GM19023 (cell line): Measurements from ENCODE around the gene MPV17L.
"Not testable (repeated sequence)": the region's sequence is repeated elsewhere in the genome, so short reads cannot be mapped to it uniquely, and the experiment has no call there.

Experiments
- ATAC-seq: cut with Tn5 transposase; IDR thresholded peaks from one replicate; pipeline ENCODE4 v1.9.1; 2021; ENCODE audit warnings: mild to moderate bottlenecking, moderate library complexity; ENCODE audit not compliant: unreplicated experiment

Gene MPV17L

DNA sequence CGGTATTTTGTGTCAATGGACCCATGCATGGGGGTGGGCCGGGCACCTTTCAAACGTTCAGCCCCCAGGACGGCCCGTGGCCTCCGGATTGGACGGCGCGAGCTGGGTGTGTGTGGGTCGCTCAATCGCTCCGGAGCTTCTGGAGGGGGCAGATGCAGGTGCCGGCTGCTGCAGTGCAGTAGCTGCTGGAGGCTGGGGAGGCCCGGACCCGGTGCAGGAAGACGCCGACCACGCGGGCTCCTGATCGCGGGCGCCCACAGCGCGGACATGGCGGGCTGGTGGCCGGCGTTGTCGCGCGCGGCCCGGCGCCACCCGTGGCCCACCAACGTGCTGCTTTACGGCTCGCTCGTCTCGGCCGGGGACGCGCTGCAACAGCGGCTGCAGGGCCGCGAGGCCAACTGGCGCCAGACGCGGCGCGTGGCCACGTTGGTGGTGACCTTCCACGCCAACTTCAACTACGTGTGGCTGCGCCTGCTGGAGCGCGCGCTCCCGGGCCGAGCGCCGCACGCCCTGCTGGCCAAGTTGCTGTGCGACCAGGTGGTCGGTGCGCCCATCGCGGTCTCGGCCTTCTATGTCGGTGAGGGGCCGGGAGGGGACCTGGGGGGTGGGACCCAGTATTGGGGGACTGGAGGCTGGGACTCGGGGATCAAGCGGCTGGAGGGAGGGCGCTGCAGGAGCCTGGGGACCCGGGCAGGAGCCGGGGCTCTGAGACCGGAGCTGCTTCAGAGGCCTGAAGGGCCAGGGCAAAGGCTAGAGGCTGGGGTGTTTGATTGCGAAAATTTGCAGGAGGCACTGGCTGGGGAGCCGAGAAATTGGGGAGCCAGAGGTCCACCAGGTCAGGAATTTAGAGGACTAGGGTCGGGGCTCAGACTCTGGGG is at the start of gene MPV17L:
Gene MPV17L, plus strand, starts transcription at position 124 of the 878 bp plus-strand sequence. Its CDS starts 144 bp downstream, at position 268.
- ATAC-seq = not testable (repeated sequence)

DNA sequence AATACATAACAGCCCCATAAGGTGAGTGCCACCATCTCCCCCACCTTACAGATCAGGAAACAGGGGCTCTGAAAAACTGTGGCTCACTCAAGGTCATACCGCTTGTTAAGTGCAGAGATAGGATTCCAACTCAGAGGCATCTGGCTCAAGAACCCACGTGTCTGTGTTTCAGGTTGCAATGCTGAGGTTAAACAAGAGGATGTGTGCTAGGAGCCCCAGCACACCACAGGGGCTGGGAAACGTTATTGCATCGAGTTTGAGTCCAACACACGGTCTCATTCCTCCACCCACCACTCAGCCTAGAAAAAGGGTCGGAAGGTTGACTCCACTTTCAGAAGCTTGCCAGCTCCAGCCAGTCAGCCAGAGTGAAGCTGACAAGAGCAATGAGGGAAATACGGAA is 46.8 kb upstream of the MPV17L start:
- ATAC-seq = not testable (repeated sequence)

DNA sequence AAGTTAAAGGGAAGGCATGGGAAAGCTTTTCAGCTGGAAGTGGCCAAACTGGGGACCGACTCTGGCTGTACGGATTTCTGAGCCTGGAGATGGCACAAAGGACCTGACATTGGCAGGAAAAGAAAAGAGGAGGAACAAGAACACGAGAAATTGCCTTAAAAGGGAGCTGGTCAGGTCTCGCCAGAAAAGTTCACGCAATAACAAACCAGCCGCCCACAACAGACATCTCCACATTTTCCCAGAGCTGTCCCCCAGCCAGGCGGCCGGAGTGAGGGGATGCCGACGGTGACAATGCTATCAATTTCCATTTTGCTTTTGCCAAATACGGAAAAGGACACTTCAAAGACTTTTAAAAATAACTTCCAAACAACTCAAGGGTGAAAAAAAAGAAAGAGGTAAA is 44.3 kb upstream of the MPV17L start:
- ATAC-seq = not testable (repeated sequence)

DNA sequence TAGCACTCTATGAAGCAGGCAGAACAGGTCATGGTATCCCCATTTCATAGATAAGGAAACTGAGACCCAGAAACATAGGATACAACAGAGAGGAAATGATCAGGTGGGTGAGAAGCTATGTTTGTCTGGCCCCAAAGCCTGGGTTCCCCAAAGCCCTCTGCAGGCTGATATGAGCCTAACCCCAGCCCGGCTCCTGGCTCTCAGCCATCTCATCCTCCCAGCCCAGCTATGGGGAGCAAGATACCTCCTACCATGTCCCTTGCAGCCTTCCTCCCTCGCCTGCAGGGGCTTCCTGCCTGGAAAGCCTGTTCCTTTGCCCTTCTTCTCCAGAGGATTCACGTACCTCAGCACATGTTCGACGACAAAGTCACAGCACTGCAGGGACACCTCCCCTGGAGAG is 43.8 kb upstream of the MPV17L start:
- ATAC-seq = not testable (repeated sequence)

DNA sequence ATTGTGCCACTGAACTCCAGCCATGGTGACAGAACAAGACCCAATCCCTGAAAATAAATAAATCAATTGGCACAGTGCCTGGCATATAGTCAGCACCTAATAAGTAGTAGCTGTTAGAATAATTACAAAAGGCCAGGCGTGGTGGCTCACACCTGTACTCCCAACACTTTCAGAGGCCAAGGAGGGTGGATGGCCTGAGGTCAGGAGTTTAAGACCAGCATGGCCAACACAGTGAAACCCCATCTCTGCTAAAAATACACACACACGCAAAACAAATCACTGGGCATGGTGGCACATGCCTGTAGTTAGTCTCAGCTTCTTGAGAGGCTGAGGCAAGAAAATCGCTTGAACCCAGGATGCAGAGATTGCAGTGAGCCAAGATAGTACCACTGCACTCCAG is 42.7 kb upstream of the MPV17L start:
- not testable (repeated sequence) for ATAC-seq

DNA sequence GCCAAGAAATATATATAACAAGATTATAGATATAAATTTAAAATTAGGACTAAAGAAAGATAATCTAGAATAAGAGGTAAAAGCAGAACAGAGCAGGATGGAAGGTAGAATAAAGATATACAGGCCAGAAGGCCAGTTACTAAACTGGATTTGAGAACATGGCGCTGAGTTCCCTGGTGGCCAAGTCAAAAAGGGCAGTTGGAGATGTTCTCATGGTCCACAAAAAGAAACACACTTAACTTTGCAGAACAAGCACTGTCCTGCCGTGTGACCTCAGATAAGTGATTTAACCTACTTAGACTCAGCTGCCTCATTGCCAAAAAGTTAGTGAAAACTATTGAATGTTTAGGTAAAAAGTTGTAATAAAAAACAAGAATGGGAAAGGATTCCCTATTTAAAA is 40.7 kb upstream of the MPV17L start:
- not testable (repeated sequence) for ATAC-seq

DNA sequence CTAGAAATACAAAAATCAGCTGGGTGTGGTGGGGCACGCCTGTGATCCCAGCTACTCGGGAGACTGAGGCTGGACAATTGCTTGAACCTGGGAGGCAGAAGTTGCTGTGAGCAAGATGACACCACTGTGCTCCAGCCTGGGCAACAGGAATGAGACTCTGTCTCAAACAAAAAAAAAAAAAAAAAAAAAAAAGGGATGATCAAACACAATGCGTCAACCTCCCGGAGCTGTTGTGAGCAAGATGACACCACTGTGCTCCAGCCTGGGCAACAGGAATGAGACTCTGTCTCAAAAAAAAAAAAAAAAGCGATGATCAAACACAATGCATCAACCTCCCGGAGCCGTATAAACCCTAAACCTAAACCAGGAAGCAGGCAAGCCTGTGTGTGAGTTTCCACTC is 38.1 kb upstream of the MPV17L start:
- not testable (repeated sequence) for ATAC-seq

DNA sequence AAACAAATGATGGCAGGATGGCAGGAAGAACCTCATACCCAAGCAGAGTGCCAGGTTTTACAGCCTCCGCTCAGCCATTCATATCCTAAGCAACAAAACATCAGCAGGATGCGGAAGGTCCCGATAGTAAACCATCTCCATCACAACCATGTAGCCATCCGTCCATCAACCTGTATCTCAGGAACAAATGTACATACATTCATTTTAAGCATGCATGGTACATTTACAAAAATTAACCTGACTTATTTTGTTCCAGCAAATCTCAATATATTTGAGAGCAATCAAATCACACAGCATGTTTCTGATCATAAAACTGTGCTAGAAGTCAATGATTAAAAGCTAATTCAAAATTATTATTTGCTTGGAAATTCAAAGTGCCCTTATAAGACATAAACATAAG is 17.4 kb upstream of the MPV17L start, which contains the start of gene NPIPA5:
Gene NPIPA5, minus strand, starts transcription at position 101 of the 400 bp plus-strand sequence. Its CDS starts 0 bp downstream, at position 101.
- not testable (repeated sequence) for ATAC-seq

DNA sequence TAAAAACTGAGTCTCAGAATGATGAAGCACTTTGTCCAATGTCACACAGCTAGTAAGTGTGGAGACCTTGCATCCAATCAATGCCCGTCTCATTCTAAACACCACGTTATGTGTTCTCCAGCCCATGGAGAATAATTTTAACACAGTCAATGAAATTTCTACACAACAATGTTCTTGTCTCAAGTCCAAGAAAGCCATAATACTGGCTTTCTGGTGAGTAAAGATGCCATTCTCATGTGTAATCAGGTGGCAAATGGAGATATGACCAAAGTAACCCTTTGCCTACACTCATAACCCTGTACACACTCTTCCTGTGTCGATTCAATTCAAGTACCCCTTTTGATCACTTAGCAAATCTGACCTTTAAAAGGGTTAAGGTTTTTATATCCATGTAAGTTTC is 12.7 kb upstream of the MPV17L start:
- not testable (repeated sequence) for ATAC-seq

DNA sequence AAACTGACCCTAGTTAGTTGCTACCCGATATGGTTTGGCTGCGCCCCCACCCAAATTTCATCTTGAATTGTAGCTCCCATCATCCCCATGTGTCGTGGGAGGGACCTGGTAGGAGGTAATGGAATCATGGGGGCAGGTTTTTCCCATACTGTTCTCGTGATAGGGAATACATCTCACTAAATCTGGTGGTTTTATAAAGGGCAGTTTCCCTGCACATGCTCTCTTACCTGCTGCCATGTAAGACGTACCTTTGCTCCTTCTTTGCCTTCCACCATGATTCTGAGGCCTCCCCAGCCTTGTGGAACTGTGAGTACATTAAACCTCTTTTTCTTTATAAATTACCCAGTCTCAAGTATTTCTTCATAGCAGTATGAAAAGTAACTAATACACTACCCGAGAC is 7.5 kb upstream of the MPV17L start:
- ATAC-seq = not testable (repeated sequence)

DNA sequence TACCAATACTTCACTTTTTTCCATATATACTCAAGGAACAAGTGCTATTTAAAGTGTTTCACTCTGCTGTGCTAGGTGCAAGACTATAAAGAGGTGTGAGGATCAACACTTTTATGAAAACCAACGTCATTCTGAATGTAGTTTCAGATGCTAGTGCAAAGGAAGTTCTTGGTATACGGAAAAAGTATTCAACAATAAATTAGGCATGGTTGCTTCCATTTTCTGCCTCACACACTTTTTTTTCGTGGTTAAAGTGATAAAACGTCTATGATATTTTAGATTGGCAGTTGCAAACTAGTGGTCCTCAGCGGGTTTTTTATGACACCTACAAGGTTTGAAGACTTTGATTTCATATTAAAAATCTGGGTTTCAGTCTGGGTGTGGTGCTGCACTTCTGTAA is 5.6 kb upstream of the MPV17L start:
- not testable (repeated sequence) for ATAC-seq

DNA sequence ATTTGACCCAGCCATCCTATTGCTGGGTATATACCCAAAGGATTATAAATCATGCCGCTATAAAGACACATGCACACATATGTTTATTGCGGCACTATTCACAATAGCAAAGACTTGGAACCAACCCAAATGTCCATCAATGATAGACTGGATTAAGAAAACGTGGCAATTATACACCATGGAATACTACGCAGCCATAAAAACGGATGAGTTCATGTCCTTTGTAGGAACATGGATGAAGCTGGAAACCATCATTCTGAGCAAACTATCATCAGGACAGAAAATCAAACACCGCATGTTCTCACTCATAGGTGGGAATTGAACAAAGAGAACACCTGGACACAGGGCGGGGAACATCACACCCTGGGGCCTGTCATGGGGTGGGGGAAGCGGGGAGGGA is 2.5 kb upstream of the MPV17L start:
- not testable (repeated sequence) for ATAC-seq

DNA sequence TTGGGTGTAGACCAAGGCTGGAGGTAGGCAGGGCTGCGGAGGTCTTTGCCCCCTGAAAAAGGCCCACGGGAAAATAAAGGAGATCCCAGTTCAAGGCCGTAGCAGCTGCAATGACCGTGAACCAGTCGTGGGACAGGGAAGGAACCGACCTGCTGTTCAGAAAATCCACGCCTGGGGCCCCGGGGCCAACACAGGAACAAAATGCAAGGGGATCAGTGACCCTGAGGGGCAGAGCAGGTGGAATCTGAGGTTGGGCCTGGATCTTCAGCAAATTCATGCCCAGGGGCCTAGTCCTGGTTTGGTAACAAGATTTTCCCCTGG is 915 bp downstream of the MPV17L start:
- ATAC-seq = not testable (repeated sequence)

DNA sequence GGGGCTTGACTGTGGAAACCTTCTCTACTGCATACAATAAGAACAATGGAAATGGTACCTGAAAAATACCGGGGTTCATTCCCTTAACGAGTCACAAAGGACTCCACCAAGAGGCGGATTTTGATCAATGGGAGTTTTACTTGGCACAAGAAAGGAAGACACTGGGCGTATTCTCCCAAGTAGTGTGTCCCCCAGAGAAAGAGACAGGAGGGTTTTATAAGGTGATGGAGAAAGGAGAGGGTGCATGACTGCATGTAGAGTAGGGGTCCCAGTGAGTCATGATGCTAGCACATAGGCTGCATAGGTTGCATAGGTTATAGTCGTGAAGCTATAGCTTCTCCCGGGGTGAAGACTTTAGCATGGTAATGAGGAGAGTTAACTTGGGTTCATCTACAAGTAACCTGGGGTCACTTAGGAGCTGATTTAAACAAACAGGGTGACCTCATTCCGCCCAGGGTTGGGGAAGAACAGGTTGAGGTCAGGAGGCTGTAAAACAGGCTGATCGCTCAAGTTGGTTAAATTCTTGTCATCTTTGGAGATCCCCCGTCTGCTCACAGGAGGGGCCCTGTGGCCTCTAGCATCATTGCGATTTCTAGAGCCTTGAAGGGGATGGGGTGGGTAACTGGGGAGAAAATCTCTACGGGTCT is 1.5 kb downstream of the MPV17L start:
- no peak for ATAC-seq

DNA sequence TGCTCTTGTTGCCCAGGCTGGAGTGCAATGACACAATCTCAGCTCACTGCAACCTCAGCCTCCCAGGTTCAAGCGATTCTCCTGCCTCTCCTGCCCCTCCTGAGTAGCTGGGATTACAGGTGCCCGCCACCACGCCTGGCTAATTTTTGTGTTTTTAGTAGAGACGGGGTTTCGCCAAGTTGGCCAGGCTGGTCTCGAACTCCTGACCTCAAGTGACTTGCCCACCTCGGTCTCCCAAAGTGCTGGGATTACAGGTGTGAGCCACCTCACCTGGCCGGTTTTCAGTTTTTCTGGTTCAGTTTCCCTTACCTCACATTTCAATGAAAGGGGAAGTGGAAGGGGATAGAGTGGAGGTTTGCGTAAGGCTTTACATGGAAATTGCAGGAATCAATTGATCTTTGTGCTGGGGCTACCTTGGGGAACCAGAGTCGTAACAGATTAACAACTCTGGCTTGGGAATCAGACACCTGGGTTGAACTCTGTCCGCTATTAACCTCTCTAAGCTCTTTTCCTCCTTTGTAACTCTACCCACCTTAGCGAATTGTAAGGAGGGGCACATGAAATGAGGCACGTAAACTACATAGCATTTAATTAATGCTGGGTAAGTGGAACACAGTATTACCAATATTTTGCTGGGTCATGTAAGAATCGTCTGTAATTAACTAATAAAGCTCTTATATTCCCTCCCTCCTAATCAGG is 3.2 kb downstream of the MPV17L start:
- no peak for ATAC-seq

DNA sequence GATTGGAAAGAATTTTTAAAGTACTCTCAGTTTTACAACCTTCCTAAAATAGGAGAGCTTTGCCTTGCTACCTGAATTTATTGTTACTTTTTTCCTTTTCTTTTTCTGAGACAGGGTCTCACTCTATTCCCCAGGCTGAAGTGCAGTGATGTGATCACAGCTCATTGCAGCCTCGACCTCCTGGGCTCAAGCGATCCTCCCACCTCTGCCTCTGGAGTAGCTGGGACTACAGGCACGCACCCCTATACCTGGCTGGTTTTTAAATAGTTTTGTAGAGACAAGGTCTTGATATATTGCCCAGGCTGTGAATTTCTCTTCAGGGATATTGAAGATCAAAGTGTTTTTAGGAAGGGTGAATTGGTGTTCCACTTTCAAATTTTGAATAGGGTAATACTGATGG is 3.8 kb downstream of the MPV17L start:
- no peak for ATAC-seq

DNA sequence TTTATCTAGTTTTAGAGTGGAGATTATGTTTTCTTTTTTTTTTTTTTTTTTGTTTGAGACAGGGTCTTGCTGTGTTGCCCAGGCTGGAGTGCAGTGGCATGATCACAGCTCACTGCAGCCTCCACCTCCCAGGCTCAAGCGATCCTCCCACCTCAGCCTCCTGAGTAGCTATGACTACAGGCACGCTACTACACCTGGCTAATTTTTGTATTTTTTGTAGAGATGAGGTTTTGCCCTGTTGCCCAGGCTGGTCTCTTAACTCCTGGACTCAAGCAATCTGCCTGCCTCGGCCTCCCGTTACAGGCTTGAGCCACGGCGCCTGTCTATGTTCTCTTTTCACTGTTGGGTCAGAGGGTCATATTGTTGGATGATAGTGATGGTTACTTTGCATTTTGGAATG is 4.8 kb downstream of the MPV17L start:
- not testable (repeated sequence) for ATAC-seq

DNA sequence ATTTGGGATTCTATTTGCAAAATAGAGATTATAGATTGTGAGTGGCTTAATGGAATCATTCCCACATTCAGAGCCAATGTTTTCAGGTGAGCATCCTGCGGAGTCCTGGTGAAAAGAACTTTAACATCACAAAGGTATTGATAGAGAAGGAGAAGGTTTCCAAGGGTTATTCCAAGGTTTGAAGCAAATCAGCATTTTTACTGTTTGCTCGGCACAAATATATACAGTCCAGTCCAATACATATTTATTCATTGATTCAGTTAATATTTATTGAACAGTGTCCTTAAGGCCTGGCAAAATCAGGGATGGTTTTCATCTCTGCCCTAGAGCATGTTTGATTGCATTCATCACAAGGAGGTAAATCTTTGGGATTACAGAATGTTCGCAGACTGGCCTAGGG is 6.4 kb downstream of the MPV17L start:
- ATAC-seq = no peak

DNA sequence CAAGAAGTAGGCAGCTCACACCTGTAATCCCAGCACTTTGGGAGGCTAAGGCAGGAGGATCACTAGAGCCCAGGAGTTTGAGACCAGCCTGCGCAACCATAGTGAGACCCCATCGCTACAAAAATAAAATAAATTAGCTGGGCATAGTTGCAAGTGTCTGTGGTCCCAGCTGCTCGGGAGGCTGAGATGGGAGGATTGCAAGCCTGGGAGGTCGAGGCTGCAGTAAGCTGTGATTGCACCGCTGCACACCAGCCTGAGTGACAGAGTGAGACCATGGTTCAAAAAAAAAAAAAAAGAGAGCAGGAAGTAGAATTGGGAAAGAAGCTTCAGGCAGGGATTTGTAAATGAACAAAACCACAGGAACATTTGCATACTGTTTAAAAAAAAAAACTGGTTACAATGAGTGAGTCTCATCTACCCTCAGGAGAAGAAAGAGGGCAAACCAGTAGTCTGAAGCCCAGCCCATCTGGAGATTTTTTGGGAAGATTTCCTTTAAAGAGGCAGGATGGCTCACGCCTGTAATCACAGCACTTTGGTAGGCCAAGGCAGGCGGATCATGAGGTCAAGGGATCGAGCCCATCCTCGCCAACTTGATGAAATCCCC is 7.9 kb downstream of the MPV17L start:
- ATAC-seq = no peak

DNA sequence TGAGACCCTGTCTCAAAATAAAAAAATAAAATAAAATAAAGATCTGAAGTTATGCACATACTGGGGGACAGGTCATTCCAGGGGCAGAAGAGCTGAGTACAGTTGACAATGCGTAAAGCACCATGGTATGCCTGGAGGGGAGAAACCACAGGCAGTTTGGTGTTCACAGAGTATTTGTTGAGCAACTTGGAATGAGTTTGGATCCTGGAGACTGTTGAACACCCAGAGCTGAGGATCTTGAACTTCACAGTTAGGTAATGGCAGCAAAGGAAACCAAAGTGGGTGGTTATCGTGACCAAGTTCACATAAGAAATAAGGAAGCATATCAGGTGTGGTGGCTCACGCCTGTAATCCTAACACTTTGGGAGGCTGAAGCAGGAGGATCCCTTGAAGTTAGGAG is 8.5 kb downstream of the MPV17L start:
- not testable (repeated sequence) for ATAC-seq

DNA sequence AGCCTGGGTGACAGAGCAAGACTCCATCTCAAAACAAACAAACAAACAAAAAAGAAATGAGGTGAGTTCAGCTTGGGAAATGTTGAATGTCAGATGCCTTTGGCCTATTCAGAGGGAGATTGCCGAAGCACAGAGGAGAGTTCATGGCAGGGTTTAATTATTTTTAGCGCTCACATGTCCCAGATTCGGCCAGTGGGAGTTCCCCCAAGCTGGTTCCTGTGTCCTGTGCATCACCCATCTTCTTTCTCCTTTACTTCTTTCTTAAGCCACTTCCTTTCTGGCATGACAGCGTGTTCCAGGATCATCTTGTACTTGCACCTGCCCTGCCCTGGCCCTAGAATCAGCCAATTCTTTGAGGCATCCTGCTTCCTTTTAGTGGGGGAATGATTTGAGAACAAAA is 9.2 kb downstream of the MPV17L start:
- no peak for ATAC-seq
